NB4 (cell line): ENCODE measurements around the gene ATP11A.

ENCODE experiments used
- CTCF ChIP-seq: IDR thresholded peaks from one replicate; pipeline ENCODE4 v1.5.1; 2012; ENCODE audit warnings: low read depth, low read length
- MAX ChIP-seq: IDR thresholded peaks from 2 replicates; pipeline ENCODE4 v1.6.1; 2011; ENCODE audit warnings: low read depth, low read length
- MYC ChIP-seq: IDR thresholded peaks from 2 replicates; pipeline ENCODE4 v1.6.1; 2011; ENCODE audit warnings: low read depth, low read length
- POLR2A ChIP-seq: IDR thresholded peaks from 2 replicates; pipeline ENCODE4 v1.6.1; 2011; ENCODE audit warnings: mild to moderate bottlenecking; ENCODE audit not compliant: insufficient read length; ENCODE audit errors: extremely low read depth

- TF ChIP-seq CTCF (no peak), POLR2A (no peak), MAX (no peak), MYC (no peak)
Observed at GRCh38 chr13:112802802-112803195, 113.0 kb downstream of the ATP11A start.
